Memory B cell (primary cell): ENCODE data around the gene SOCS6.

Source experiments
- ATAC-seq: fragments of 150-1000 bp; cut with Tn5 transposase; 2 replicates; pipeline ENCODE4 v1.10.0; 2021; ENCODE audit warnings: low read depth, mild to moderate bottlenecking, moderate library complexity
- DNase-seq, 2 donors: peaks; one replicate each; pipeline ENCODE4 v3.0.0; 2022; ENCODE audit warnings: low spot score in 2 of 2
- H3K27ac Mint-ChIP-seq: one replicate; pipeline ENCODE4 v1.8.0; 2022; ENCODE audit warnings: mild to moderate bottlenecking, moderate library complexity, mixed read lengths
- H3K27me3 Mint-ChIP-seq: one replicate; pipeline ENCODE4 v1.8.0; 2022; ENCODE audit warnings: mixed read lengths
- H3K36me3 Mint-ChIP-seq: one replicate; pipeline ENCODE4 v1.8.0; 2022; ENCODE audit warnings: mild to moderate bottlenecking, mixed read lengths
- H3K4me1 Mint-ChIP-seq: one replicate; pipeline ENCODE4 v1.8.0; 2022; ENCODE audit warnings: mixed read lengths
- H3K4me3 Mint-ChIP-seq: one replicate; pipeline ENCODE4 v1.8.0; 2022; ENCODE audit warnings: mild to moderate bottlenecking, moderate library complexity, mixed read lengths
- H3K9me3 Mint-ChIP-seq: one replicate; pipeline ENCODE4 v1.8.0; 2022; ENCODE audit warnings: mixed read lengths

The SOCS6 gene

GRCh38 chr18:70322928-70323327, 34.1 kb downstream of the SOCS6 start:
- no peak overlapping the region for H3K27ac Mint-ChIP-seq
- H3K4me3 Mint-ChIP-seq, result no peak overlapping the region

GRCh38 chr18:70324897-70325296, 36.1 kb downstream of the SOCS6 start:
- H3K4me3 Mint-ChIP-seq, result no peak overlapping the region
- H3K4me1 Mint-ChIP-seq, result no peaks in the 10 kb centered on the region

More at GRCh38 chr18:70322928-70323327, 34.1 kb downstream of the SOCS6 start:
- no peak for DNase-seq
- Mint-ChIP-seq H3K27me3 (no peaks in the 10 kb centered on the region), H3K4me1 (no peaks in the 10 kb centered on the region), H3K9me3 (no peaks in the 10 kb centered on the region), H3K36me3 (no peaks in the 10 kb centered on the region)
- no peak for ATAC-seq

GRCh38 chr18:70326255-70326654, 37.4 kb downstream of the SOCS6 start:
- Mint-ChIP-seq H3K27ac (no peak overlapping the region), H3K4me1 (no peaks in the 10 kb centered on the region), H3K4me3 (no peak overlapping the region), H3K9me3 (no peaks in the 10 kb centered on the region), H3K27me3 (no peaks in the 10 kb centered on the region), H3K36me3 (no peaks in the 10 kb centered on the region)
- no peak for ATAC-seq
- no peak for DNase-seq

More at GRCh38 chr18:70324897-70325296, 36.1 kb downstream of the SOCS6 start:
- DNase-seq (no peak), ATAC-seq (no peak)
- H3K27me3 Mint-ChIP-seq, result no peaks in the 10 kb centered on the region
- H3K9me3 Mint-ChIP-seq, result no peaks in the 10 kb centered on the region
- H3K36me3 Mint-ChIP-seq, result no peaks in the 10 kb centered on the region
- H3K27ac Mint-ChIP-seq, result no peak overlapping the region

GRCh38 chr18:70328169-70328568, 39.3 kb downstream of the SOCS6 start:
- no peak for ATAC-seq
- Mint-ChIP-seq H3K27me3 (peaks cover 2% of the 10 kb centered on the region), H3K27ac (no peak overlapping the region)

GRCh38 chr18:70329071-70329470, 40.2 kb downstream of the SOCS6 start:
- H3K36me3 Mint-ChIP-seq, result no peaks in the 10 kb centered on the region
- H3K27me3 Mint-ChIP-seq, result peaks cover 2% of the 10 kb centered on the region
- peaks cover 2% of the 10 kb centered on the region for H3K9me3 Mint-ChIP-seq
- ATAC-seq (no peak), DNase-seq (no peak)
- no peaks in the 10 kb centered on the region for H3K4me1 Mint-ChIP-seq
- H3K27ac Mint-ChIP-seq, result no peak overlapping the region
- H3K4me3 Mint-ChIP-seq, result no peak overlapping the region

More at GRCh38 chr18:70328169-70328568, 39.3 kb downstream of the SOCS6 start:
- Mint-ChIP-seq H3K9me3 (peaks cover 2% of the 10 kb centered on the region), H3K4me1 (no peaks in the 10 kb centered on the region), H3K36me3 (no peaks in the 10 kb centered on the region), H3K4me3 (no peak overlapping the region)
- no peak for DNase-seq

GRCh38 chr18:70330887-70331286, 42.0 kb downstream of the SOCS6 start:
- Mint-ChIP-seq H3K27me3 (peaks cover 2% of the 10 kb centered on the region), H3K9me3 (peaks cover 2% of the 10 kb centered on the region), H3K27ac (no peak overlapping the region), H3K4me3 (no peak overlapping the region), H3K36me3 (no peaks in the 10 kb centered on the region), H3K4me1 (no peaks in the 10 kb centered on the region)
- ATAC-seq (no peak), DNase-seq (no peak)

- no peak overlapping the region for H3K27ac Mint-ChIP-seq
- peaks cover 2% of the 10 kb centered on the region for H3K9me3 Mint-ChIP-seq
- H3K4me1 Mint-ChIP-seq, result no peaks in the 10 kb centered on the region
- DNase-seq (no peak), ATAC-seq (no peak)
- H3K36me3 Mint-ChIP-seq, result no peaks in the 10 kb centered on the region
- H3K27me3 Mint-ChIP-seq, result peaks cover 2% of the 10 kb centered on the region
- H3K4me3 Mint-ChIP-seq, result no peak overlapping the region
These were observed 42.7 kb downstream of the SOCS6 start for GRCh38 chr18:70331456-70332097.

GRCh38 chr18:70332694-70333093, 43.8 kb downstream of the SOCS6 start:
- peaks cover 2% of the 10 kb centered on the region for H3K27me3 Mint-ChIP-seq
- no peak for ATAC-seq
- no peak overlapping the region for H3K27ac Mint-ChIP-seq
- H3K4me3 Mint-ChIP-seq, result no peak overlapping the region
- peaks cover 2% of the 10 kb centered on the region for H3K9me3 Mint-ChIP-seq
- H3K4me1 Mint-ChIP-seq, result no peaks in the 10 kb centered on the region
- no peak for DNase-seq
- no peaks in the 10 kb centered on the region for H3K36me3 Mint-ChIP-seq

GRCh38 chr18:70333316-70333715, 44.5 kb downstream of the SOCS6 start:
- Mint-ChIP-seq H3K36me3 (no peaks in the 10 kb centered on the region), H3K27ac (no peak overlapping the region), H3K27me3 (peaks cover 2% of the 10 kb centered on the region), H3K4me3 (no peak overlapping the region), H3K4me1 (no peaks in the 10 kb centered on the region), H3K9me3 (peaks cover 2% of the 10 kb centered on the region)
- no peak for ATAC-seq
- no peak for DNase-seq

GRCh38 chr18:70333757-70334156, 44.9 kb downstream of the SOCS6 start:
- H3K27ac Mint-ChIP-seq, result no peak overlapping the region

GRCh38 chr18:70334264-70334663, 45.4 kb downstream of the SOCS6 start:
- Mint-ChIP-seq H3K4me1 (no peaks in the 10 kb centered on the region), H3K27ac (no peak overlapping the region)

More at GRCh38 chr18:70333757-70334156, 44.9 kb downstream of the SOCS6 start:
- Mint-ChIP-seq H3K4me1 (no peaks in the 10 kb centered on the region), H3K36me3 (no peaks in the 10 kb centered on the region), H3K4me3 (no peak overlapping the region), H3K27me3 (peaks cover 2% of the 10 kb centered on the region), H3K9me3 (peaks cover 2% of the 10 kb centered on the region)
- ATAC-seq, result no peak
- no peak for DNase-seq

GRCh38 chr18:70334728-70335329, 46.0 kb downstream of the SOCS6 start:
- DNase-seq, result no peak
- H3K4me1 Mint-ChIP-seq, result no peaks in the 10 kb centered on the region
- no peak for ATAC-seq
- peaks cover 2% of the 10 kb centered on the region for H3K9me3 Mint-ChIP-seq
- no peak overlapping the region for H3K4me3 Mint-ChIP-seq
- H3K27me3 Mint-ChIP-seq, result peaks cover 2% of the 10 kb centered on the region
- H3K27ac Mint-ChIP-seq, result no peak overlapping the region
- no peaks in the 10 kb centered on the region for H3K36me3 Mint-ChIP-seq

More at GRCh38 chr18:70334264-70334663, 45.4 kb downstream of the SOCS6 start:
- peaks cover 2% of the 10 kb centered on the region for H3K27me3 Mint-ChIP-seq
- ATAC-seq (no peak), DNase-seq (no peak)
- no peaks in the 10 kb centered on the region for H3K36me3 Mint-ChIP-seq
- H3K9me3 Mint-ChIP-seq, result peaks cover 2% of the 10 kb centered on the region
- no peak overlapping the region for H3K4me3 Mint-ChIP-seq

- DNase-seq, result no peak
- peaks cover 2% of the 10 kb centered on the region for H3K9me3 Mint-ChIP-seq
- H3K27me3 Mint-ChIP-seq, result peaks cover 2% of the 10 kb centered on the region
- ATAC-seq, result no peak
- H3K27ac Mint-ChIP-seq, result no peak overlapping the region
- no peaks in the 10 kb centered on the region for H3K36me3 Mint-ChIP-seq
- no peak overlapping the region for H3K4me3 Mint-ChIP-seq
- H3K4me1 Mint-ChIP-seq, result no peaks in the 10 kb centered on the region
These were observed 47.3 kb downstream of the SOCS6 start for GRCh38 chr18:70335892-70336726.
